IPS-18c (cell line): ENCODE measurements around the gene TAF8.

Experiments
- H3K4me3 ChIP-seq: 2 replicates; pipeline ENCODE4 v1.7.0; 2013; ENCODE audit warnings: low read depth, mild to moderate bottlenecking, low read length, moderate library complexity; ENCODE audit not compliant: insufficient read depth
- H3K9me3 ChIP-seq: one replicate; pipeline ENCODE4 v1.6.1; 2013; ENCODE audit warnings: mild to moderate bottlenecking, low read length, moderate library complexity; ENCODE audit not compliant: control insufficient read depth, insufficient read depth

The TAF8 gene

DNA sequence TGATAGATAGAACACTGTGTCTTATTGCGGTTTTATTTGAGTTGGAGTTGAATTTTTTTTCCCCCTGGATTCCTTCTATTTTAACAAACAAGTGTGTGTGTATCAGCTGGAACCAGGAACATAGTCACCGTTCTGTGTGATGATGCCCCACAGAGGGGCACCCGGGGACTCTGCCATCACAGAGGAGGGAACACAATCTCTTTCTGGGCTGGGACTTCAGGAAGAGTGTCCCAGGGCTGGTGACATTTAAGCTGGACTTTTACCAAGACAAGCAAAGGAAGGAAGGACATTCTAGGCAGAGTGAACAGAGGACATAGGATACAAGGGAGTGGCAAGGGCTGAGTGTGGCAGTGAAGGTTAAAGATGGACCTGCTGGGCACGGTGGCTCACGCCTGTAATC is 33.2 kb downstream of the TAF8 start:
- H3K4me3 ChIP-seq: no peak overlapping the region
- no peaks in the 10 kb centered on the region for H3K9me3 ChIP-seq

DNA sequence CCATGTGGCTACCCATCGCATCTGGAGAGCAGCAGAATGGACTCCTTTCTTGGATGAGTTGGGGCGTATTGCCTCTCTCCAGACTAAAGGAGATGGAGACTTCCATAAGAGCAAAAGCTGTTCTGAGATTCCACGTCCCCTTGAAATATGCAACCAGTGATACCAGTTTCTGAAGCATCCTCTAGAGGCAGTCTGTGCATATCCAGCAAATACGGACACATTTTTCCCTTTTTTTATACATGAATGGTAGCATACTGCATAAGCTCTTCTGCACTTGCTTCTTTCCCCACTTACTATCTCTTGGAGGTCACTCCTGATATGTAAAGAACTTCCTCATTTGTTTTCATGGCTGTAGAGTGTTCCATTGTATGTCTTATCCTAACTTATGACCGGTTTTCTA is 34.6 kb downstream of the TAF8 start:
- no peak overlapping the region for H3K4me3 ChIP-seq

DNA sequence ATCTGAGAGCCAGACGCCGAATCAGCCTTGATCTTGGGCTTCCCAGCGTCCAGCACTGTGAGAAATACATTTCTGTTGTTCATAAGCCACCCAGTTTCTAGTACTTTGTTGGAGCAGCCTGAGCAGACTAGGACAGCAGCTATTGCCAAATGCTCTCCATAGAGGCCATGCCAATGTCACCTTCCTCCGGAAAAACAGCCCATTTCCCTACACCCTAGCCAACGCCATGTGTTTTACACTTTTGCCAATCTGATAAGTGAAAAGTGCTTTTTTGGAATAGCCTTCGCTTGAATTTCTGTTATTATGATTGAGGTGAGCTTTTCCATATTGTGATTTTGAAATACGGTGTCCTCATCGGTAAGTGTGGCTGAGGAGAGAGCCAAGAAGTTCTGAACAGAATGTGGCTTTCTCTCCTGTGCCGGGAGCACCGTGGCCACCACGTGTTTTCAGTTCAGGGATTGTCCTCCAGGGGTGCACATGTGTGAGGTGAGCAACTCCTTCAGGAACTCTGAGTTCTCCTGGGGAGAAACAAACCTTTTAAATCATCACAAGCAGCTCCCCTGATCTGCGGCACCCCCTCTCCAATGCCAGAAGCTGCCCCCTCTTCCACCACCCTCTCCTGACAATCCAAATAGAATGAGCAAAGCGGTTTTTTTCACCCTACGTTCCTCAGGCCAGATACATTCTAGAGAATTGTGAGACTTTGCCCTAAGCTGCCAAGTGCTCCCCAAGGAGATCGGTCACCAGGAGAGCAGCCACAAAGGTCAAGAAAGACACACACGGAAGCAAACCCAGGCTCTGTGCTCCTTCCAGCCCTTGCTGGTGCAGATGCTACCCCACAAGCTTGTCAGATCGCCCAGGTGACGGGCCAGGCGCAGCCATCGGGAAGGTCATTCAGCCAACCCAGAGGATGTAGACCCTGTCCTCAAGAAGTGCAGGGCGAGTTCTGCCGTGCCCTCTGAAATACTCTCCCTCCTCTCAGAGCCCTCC is 36.0 kb downstream of the TAF8 start:
- Histone ChIP-seq H3K4me3 (no peak overlapping the region), H3K9me3 (no peaks in the 10 kb centered on the region)

More for the DNA sequence above, 34.6 kb downstream of the TAF8 start:
- H3K9me3 ChIP-seq: no peaks in the 10 kb centered on the region

DNA sequence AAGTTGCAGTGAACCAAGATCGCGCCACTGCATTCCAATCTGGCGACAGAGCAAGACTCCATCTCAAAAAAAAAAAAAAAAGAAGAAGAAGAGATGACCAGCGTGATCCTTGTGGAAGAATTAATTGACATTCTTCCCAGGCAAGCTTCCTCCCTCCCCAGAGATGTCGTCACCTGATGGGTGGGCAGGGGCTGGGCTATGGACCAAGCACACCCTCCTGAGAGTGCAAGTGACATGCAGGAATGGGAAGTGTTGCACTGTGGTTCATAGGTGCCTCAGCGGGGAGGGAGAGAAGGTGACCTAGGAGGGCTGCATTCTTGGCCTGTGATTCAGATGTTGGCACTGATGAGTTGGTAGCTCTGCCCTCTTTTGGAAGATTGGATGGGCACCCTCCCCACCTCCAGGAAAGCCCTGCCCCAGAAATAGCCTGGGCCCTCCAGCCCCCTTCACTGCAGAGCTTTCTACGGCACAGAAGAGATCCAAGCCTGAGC is 37.8 kb downstream of the TAF8 start:
- Histone ChIP-seq H3K4me3 (no peak overlapping the region), H3K9me3 (no peaks in the 10 kb centered on the region)

DNA sequence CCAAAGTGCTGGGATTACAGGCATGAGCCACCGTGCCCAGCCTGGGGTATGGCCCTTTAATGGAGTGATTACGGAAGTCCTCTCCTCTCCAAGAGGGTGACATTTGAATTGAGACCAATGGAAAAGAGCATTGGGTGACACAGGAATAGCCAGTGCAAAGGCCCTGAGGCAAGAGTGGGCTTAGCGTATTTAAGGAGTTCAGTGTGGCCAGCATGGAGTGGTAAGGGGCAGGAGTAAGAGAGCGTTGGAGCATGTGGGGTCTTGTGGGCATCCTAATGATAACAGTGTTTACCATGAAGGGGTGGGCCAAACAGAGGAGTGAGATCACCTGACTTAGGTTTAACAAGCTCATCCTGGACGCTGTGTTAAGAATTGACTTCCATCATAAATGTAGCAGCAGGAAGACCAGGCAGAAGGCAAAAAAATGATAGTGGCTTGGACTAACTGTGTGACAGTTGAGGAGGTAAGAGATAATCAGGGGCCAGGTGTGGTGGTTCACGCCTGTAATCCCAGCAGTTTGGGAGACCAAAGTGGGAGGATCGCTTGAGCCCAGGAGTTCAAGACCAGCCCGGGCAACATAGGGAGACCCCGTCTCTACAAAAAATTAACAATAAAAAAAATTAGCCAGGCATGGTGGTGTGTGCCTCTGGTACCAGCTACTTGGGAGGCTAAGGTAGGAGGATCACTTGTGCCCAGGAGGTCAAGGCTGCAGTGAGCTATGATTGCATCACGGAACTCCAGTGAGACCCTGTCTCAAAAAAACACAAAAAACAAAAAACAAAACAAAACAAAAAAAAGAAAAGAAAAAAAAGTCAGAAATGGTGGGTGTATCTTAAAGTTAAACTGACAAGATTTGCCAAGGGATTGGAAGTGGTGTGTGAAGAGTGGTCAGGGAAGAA is 40.7 kb downstream of the TAF8 start:
- H3K4me3 ChIP-seq: no peak overlapping the region
- no peaks in the 10 kb centered on the region for H3K9me3 ChIP-seq

DNA sequence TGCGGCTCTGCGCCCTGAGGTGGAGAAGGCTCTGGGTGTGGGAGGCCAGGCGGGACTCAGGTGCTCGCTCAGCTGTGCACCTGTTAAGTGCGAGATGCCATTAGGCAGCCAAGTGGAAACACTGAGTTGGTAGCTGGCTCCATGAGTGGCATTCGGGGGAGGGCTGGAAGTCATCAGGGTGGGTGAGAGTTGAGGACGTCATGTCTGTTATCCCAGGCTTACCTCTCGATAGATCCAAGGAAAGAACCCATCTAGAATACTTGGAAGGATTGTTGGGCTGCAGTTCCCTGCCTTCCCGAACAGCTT is 41.3 kb downstream of the TAF8 start:
- Histone ChIP-seq H3K9me3 (no peaks in the 10 kb centered on the region), H3K4me3 (no peak overlapping the region)

DNA sequence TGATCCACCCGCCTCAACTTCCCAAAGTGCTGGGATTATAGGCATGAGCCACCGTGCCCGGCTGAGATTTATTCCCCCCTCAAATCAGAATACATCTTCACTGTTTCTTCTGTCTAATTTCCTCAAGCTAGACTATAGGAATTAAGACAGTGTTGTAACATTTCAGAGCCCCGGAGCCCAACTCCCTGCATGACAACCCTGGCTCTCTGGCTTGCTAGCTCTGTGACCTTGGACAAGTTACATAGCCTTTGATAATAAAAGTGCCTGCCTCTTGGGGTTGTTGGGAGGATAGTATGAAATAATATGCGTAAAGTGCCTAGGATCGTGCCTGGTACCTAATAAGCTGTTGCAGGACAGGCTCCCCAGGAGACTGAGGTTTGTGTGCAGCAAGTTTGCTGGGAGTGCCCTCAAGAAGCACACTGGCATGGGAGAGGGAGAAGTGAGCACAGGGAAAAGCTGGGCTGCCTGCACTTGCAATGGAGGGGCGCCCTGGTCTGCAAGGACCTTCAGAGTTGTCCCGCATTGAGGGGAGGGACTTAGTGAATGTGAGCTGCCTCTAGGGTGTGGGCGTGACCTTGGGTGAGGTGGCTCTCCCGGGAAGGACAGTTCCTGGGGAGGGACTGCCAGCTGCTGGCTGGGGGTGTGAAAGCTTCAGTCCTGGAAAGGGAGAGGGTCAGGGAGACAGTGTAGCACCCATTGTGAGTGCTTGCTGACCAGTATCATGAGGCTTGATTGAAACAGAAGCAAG is 43.4 kb downstream of the TAF8 start:
- Histone ChIP-seq H3K9me3 (no peaks in the 10 kb centered on the region), H3K4me3 (no peak overlapping the region)

DNA sequence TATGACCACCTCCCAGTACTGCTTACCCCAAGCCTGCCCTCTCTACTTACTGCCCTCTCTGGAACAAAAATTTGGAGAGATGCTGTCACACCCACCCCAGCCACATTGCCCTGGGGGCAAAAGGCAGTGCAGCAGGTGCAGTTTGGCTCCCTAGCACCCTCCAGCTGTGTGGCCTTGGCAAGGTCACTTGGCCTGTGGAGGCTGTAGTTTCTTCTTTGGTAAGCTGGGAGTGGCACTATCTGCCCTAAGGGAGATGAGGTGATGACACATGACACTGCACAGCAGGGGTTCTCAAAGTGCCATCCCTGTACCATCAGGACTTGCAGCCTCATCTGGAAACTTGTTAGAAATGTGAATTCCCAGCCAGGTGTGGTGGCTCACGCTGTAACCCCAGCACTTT is 44.8 kb downstream of the TAF8 start:
- no peaks in the 10 kb centered on the region for H3K9me3 ChIP-seq
- no peak overlapping the region for H3K4me3 ChIP-seq

DNA sequence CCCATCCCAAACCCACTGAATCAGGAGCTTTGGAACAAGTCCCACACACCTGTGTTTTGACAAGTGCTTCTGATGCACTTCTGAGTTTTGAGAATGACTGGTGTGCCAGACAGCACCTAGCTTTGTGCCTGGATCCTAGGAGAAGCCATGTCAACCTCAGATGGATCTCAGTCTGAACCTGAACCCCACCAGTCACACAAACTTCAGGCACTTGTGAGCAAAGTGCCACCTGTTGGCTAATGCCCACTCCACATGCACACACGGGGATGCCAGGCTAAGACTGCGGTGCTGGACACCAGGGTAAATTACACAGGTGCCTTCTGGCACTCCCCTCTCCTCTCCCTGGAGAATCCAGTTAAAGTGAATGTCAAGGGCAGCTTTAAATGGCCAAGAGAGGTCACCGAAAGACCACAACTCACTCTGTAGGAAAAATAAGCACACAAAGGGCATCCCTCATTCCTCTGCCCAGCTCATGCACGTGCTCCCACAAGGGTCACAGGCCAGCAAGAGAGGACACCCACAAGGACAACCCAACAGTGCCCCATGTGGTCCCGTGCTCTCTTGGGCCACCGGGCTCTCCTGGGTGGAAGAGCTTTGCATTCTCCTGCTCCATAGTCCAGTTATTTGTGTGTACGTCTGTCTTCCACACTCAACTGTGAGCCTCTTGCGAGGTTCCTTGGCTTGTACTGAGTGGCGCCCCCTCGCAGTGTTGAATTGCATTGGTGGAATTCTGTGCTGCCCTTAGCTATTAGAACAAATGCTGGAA is 45.6 kb downstream of the TAF8 start:
- no peaks in the 10 kb centered on the region for H3K9me3 ChIP-seq
- no peak overlapping the region for H3K4me3 ChIP-seq

DNA sequence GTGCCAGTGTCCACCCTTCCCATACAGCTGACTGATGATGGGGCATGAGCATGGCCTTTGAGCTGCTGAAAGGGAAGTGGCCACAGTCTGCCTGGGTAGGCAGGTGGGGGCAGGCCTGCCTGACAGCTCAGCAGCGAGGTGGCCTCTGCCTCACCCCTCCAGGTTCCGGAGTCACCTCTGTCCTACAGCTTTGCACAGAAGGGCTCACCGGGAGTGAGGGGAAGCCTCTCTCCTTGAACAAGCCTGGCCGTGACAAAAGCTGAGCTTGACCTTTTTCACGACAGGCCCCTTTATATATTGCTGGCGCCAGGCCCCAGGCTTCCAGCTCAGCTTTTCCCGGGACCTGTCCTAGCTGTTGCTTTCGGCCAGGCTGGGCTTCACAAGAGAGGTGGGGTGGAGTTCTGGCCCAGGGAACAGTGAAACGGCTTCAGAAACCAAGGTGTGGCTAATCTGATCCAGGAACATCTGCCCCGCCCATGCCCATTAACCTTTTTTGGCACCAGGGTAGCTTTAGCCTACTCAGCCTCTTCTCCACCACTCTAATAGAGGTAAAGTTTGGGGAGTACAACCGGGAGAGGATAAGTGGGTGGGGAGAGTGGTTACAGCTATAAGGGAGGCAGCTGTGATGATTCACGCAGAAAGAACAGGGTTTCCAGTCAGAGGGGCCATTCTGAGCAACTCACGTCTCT is 49.2 kb downstream of the TAF8 start:
- no peak overlapping the region for H3K4me3 ChIP-seq
- H3K9me3 ChIP-seq: no peaks in the 10 kb centered on the region

DNA sequence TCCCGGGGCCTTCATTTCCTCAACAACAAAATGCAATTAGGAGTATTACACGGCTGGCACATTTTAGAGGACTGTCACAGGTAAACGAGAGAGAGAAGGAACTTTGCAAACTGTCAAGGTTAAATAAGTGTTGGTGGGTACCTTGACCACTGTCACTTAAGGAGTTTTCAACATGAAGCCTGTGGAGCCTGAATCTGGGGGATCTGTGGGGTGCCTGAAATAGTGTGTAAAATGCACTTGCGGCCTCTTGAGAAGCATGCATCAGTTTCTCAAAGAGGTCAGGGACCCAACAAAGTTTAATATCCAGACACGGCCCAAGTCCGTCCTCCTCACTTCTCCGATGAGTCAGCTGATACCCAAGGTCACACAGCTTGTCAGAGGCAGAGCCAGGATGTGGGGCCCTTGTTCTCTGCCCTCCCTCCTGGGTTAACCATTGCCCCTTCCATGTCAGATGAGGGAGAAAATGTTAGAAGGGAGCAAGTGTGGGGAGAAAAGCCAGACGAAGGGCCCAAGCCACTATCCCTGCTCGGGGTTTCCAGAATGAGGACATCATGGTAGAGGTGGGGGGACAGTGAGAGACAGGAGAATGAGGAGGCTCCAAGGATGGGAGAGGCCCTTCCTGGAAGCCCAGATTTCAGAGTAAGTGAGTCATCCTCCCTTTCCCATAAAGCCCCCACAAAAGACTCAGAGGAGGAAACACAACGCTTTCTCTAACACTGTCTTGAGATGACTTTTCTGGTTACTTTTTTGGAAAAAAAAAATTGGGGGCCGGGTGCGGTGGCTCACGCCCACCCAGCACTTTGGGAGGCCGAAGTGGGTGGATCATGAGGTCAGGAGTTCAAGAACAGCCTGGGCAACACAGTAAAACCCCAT is 49.9 kb downstream of the TAF8 start:
- H3K4me3 ChIP-seq: no peak overlapping the region
- H3K9me3 ChIP-seq: no peaks in the 10 kb centered on the region

DNA sequence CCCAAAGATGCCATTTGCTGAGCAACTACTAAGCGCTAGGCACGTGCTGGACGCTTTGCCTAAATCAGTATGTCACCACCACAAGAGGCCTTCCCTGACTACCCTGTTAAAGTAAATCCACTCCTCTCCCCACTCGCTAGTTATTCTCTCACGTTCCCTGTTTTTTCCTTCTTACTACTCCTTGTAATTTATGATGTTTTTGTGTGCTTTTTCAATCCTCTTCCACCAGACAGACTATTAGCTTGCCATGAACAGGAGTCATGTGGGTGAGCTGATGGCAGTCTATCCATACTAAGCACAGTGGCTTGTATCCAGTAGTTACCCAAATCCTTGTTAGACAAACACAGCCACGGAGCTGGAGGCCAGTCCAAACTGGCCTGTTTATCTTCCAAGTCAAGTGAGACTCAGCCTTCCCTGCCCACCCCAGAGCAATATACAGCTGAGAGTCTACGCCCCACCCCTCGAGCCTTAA is 50.9 kb downstream of the TAF8 start:
- Histone ChIP-seq H3K9me3 (no peaks in the 10 kb centered on the region), H3K4me3 (no peak overlapping the region)

DNA sequence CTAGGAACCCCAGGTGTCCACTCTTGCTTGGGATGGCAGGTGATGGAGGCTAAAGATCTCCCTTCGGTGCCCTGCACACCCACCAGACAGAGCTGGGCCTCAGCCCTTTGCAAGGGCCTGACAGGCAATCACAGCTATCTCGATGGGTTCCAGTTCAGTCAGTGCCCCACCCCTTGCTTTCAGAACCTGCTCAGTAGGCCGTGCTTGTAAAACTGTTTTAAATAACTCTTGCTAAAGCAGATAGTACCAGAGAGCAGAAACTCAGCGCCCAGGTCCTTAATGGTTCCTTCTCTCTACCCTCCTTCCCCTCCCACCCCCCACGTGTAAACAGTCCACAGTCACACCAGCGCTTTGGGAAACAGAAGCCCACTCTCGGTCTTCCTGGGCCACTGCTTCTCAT is 52.9 kb downstream of the TAF8 start:
- Histone ChIP-seq H3K4me3 (no peak overlapping the region), H3K9me3 (peaks cover 2% of the 10 kb centered on the region)

DNA sequence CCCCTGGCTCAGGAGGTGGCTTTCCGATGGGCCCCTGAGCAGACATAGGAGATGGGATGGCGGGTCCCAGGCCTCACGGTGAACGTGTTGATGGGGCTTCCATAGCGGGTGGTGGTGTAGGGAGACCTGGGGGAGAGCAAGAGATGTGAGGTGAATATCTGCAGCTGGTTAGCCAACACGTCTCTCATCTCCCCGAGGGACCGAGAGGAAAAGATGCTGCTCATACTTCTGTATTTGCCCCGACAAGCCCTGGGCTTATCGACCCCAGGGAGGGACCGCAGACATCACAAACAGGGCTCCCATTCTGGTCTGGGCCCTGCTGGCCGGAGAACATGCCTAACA is 53.4 kb downstream of the TAF8 start:
- H3K9me3 ChIP-seq: peaks cover 2% of the 10 kb centered on the region
- H3K4me3 ChIP-seq: peak overlapping the region; percentile 57; the same call in 1 of the 2 replicates

DNA sequence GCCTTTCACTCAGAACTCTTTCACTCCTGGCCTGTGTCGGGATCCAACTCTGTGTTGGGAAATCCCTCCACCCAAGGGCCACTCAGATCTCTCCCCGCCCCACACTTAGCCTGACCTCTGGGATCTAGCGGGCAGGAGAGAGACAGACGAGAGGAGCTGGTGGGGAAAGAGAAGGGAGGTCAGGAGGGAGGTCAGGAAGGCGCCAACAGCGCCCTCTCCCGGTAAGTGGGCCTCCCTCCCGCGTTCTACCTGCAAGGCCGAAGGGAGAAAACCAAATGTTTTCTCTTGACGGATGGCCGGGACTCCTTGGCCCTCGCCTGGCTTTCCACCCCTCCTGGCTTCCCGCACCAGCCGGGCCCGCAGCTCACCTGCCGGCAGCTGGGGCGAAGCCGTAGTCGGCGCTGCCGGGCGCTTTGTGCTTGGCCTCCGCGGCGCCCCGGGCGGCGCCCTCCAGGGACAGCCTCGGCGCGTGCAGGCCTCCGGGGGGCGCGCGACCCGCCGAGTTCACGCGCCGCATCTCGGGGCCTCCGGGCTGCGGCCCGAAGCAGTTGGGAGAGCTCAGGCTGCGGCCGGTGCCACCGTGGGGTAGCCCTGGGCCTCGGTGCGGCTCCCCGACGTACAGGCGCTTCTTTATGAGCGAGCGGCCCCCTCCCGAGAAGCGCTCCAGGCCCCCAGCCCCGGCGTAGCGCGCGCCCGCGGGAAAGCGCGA is 53.9 kb downstream of the TAF8 start:
- Histone ChIP-seq H3K9me3 (peaks cover 2% of the 10 kb centered on the region), H3K4me3 (peak overlapping the region; percentile 57)
